SK-N-SH (cell line): ENCODE results near the gene ARHGEF4.

Experiments used
- CHD2 ChIP-seq: fragments of 150-350 bp; IDR thresholded peaks from 2 replicates; pipeline ENCODE4 v1.6.1; 2018; ENCODE audit warnings: low read length; ENCODE audit not compliant: partially characterized antibody
- EZH2phosphoT487 ChIP-seq: fragments of 200-600 bp; sonication (generic); IDR thresholded peaks from 2 replicates; pipeline ENCODE4 v1.6.1; 2017; ENCODE audit warnings: low read depth, mixed run types, mild to moderate bottlenecking, antibody characterized with exemption, moderate library complexity, borderline replicate concordance
- FOSL2 ChIP-seq: IDR thresholded peaks from 2 replicates; pipeline ENCODE4 v1.4.0; 2012; ENCODE audit warnings: low read depth, mild to moderate bottlenecking, moderate library complexity, borderline replicate concordance
- MEF2A ChIP-seq: IDR thresholded peaks from 2 replicates; pipeline ENCODE4 v1.4.0; 2012; ENCODE audit warnings: low read depth, borderline replicate concordance
- RFX5 ChIP-seq: IDR thresholded peaks from 2 replicates; pipeline ENCODE4 v1.6.1; 2012; ENCODE audit warnings: mild to moderate bottlenecking, improper control_type of control experiment, low read length
- SIN3A ChIP-seq: IDR thresholded peaks from 2 replicates; pipeline ENCODE4 v1.6.1; 2012; ENCODE audit warnings: low read depth, mild to moderate bottlenecking, low read length, moderate library complexity, borderline replicate concordance
- TF ChIP-seq, protein P1 (sequence below): fragments of 200-600 bp; sonication (generic); IDR thresholded peaks from 2 replicates; pipeline ENCODE4 v1.6.1; 2017; ENCODE audit warnings: antibody characterized with exemption, mild to moderate bottlenecking, moderate library complexity

DNA sequence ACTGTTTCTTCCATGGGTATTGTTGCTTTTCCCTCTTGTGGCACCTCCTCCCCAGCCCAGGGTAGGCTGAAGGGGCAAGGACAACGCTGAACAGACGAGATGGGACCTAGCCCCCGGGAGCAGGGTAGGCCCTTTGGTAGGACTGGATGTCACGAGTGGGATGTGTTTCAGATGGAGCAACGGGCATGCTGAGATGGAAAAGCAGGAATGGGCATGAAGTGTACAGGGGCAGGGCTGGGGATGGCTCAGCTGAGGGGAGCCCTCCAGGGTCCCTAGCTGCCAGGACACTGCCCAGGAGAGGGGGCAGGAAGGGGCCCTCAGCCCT lies 33.4 kb downstream of the ARHGEF4 start:
- TF ChIP-seq, protein P1, sequence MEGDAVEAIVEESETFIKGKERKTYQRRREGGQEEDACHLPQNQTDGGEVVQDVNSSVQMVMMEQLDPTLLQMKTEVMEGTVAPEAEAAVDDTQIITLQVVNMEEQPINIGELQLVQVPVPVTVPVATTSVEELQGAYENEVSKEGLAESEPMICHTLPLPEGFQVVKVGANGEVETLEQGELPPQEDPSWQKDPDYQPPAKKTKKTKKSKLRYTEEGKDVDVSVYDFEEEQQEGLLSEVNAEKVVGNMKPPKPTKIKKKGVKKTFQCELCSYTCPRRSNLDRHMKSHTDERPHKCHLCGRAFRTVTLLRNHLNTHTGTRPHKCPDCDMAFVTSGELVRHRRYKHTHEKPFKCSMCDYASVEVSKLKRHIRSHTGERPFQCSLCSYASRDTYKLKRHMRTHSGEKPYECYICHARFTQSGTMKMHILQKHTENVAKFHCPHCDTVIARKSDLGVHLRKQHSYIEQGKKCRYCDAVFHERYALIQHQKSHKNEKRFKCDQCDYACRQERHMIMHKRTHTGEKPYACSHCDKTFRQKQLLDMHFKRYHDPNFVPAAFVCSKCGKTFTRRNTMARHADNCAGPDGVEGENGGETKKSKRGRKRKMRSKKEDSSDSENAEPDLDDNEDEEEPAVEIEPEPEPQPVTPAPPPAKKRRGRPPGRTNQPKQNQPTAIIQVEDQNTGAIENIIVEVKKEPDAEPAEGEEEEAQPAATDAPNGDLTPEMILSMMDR = no peak
- TF ChIP-seq FOSL2 = no peak
- TF ChIP-seq EZH2phosphoT487 = no peak
- TF ChIP-seq RFX5 = no peak
- no peak for TF ChIP-seq SIN3A
- no peak for TF ChIP-seq CHD2
- no peak for TF ChIP-seq MEF2A
